Endothelial cell of umbilical vein (primary cell): ENCODE measurements around the gene SATB1. TPM values are rescaled to one million over a fixed set of nuclear protein-coding genes. Genes with fewer than 3 reads are reported as not detected.

ENCODE experiments used
- BruUV-seq: library from RNA; stranded (reverse); fragments of 400-500 nt; replicated peaks from 2 replicates; lab custom pipeline; 2021; lab: Mats Ljungman, UMichigan
- CTCF ChIA-PET: fragments of 300-600, 350-600 bp; sonication (Branson Sonifier 250); formaldehyde crosslinking; loops from one replicate; lab custom pipeline; 2021; ENCODE audit warnings: antibody characterized with exemption, inconsistent platforms; lab: Charles Lee
- POLR2A ChIA-PET: fragments of 300-600, 350-600 bp; sonication (Branson Sonifier 250); formaldehyde crosslinking; loops from one replicate; lab custom pipeline; 2021; ENCODE audit warnings: antibody characterized with exemption, inconsistent platforms; lab: Charles Lee
- DNase-seq: peaks from one replicate; pipeline ENCODE4 v3.0.0-alpha.2; 2011; ENCODE audit warnings: low read depth, low spot score
- FAIRE-seq: peaks from 2 replicates; lab custom pipeline; 2011; peaks lifted over from hg19 to GRCh38; lab: Jason Lieb, UNC
- H2AFZ ChIP-seq: 2 replicates; pipeline ENCODE4 v1.6.0; 2012; ENCODE audit warnings: low read depth, low read length, control low read depth, inconsistent platforms
- H3K27ac ChIP-seq: 2 replicates; pipeline ENCODE4 v1.5.1; 2011; ENCODE audit warnings: low read depth, mild to moderate bottlenecking, control low read depth, low read length, moderate library complexity; ENCODE audit not compliant: insufficient read depth
- H3K27me3 ChIP-seq, 2 experiments: 2 replicates each; pipeline versions ENCODE4 v1.6.0 to v1.6.1; 2011; ENCODE audit warnings: low read length in 2 of 2, mixed read lengths in 1 of 2; ENCODE audit not compliant: control insufficient read depth in 2 of 2, insufficient read depth in 2 of 2
- H3K36me3 ChIP-seq, 2 experiments: 2 replicates in 1 of 2; 3 replicates in 1 of 2; pipeline ENCODE4 v1.5.1; 2011; ENCODE audit warnings: low read length in 2 of 2, mild to moderate bottlenecking in 1 of 2, moderate library complexity in 1 of 2; ENCODE audit not compliant: control insufficient read depth in 2 of 2, insufficient read depth in 2 of 2; ENCODE audit errors: extremely low read depth in 1 of 2
- H3K4me1 ChIP-seq: 3 replicates; pipeline ENCODE4 v1.5.1; 2011; ENCODE audit warnings: mild to moderate bottlenecking, low read length; ENCODE audit not compliant: control insufficient read depth, insufficient read depth; ENCODE audit errors: extremely low read depth
- H3K4me2 ChIP-seq: 2 replicates; pipeline ENCODE4 v1.6.1; 2011; ENCODE audit warnings: low read length, control low read depth, mixed read lengths; ENCODE audit not compliant: insufficient read depth
- H3K4me3 ChIP-seq, 3 experiments: fragments of 200-600 bp in 1 of 3; sonication (generic), shearing (Covaris generic) in 1 of 3; replicated peaks in 1 of 3; 2 replicates each; pipeline ENCODE4 v1.5.1; 2011 to 2016; ENCODE audit warnings: control low read depth in 3 of 3, low read length in 3 of 3, mild to moderate bottlenecking in 2 of 3, inconsistent platforms in 1 of 3, low read depth in 1 of 3, moderate library complexity in 1 of 3; ENCODE audit not compliant: insufficient read depth in 1 of 3
- H3K79me2 ChIP-seq: 2 replicates; pipeline ENCODE4 v1.6.0; 2012; ENCODE audit warnings: low read length, inconsistent platforms; ENCODE audit not compliant: control insufficient read depth, insufficient read depth
- H3K9ac ChIP-seq: replicated peaks from 2 replicates; pipeline ENCODE3; 2011; ENCODE audit warnings: low read length, control low read depth; ENCODE audit not compliant: insufficient read depth; ENCODE audit errors: extremely low read depth
- H3K9me1 ChIP-seq: replicated peaks from 3 replicates; pipeline ENCODE4 v1.6.0; 2011; ENCODE audit warnings: mild to moderate bottlenecking, low read length; ENCODE audit not compliant: control insufficient read depth, insufficient read depth; ENCODE audit errors: extremely low read depth
- H3K9me3 ChIP-seq: replicated peaks from 2 replicates; pipeline ENCODE4 v1.5.1; 2012; ENCODE audit warnings: low read length, inconsistent platforms; ENCODE audit not compliant: control insufficient read depth, insufficient read depth
- H4K20me1 ChIP-seq: replicated peaks from 2 replicates; pipeline ENCODE3; 2011; ENCODE audit warnings: mild to moderate bottlenecking, low read length; ENCODE audit not compliant: control insufficient read depth, insufficient read depth; ENCODE audit errors: extremely low read depth
- EZH2 ChIP-seq: IDR thresholded peaks from 2 replicates; pipeline ENCODE4 v1.6.1; 2012; ENCODE audit warnings: borderline replicate concordance, low read depth, mild to moderate bottlenecking, moderate library complexity, low read length, inconsistent platforms; ENCODE audit not compliant: severe bottlenecking
- FOS ChIP-seq: IDR thresholded peaks from 2 replicates; pipeline ENCODE4 v1.6.1; 2011; ENCODE audit warnings: mild to moderate bottlenecking, low read length, moderate library complexity, borderline replicate concordance; ENCODE audit not compliant: insufficient read depth
- GATA2 ChIP-seq: IDR thresholded peaks from 2 replicates; pipeline ENCODE4 v1.7.0; 2011; ENCODE audit warnings: low read depth, mild to moderate bottlenecking, moderate library complexity, mixed read lengths, low read length; ENCODE audit not compliant: insufficient read length, insufficient read depth
- JUN ChIP-seq: IDR thresholded peaks from 2 replicates; pipeline ENCODE4 v1.6.1; 2011; ENCODE audit warnings: borderline replicate concordance, low read depth; ENCODE audit not compliant: insufficient read length, insufficient read depth
- MYC ChIP-seq: IDR thresholded peaks from one replicate; pipeline ENCODE4 v1.6.1; 2011; ENCODE audit warnings: mild to moderate bottlenecking, low read depth, low read length
- POLR2A ChIP-seq: IDR thresholded peaks from 2 replicates; pipeline ENCODE4 v1.6.1; 2012; ENCODE audit warnings: low read depth, mild to moderate bottlenecking, control low read depth, low read length
- POLR2AphosphoS5 ChIP-seq: IDR thresholded peaks from 2 replicates; pipeline ENCODE4 v1.6.1; 2012; ENCODE audit warnings: low read depth, mild to moderate bottlenecking, control low read depth, low read length, moderate library complexity; ENCODE audit not compliant: insufficient read depth
- dilution Hi-C: fragments of 300-500 bp; cut with MboI; formaldehyde crosslinking; loops from one replicate; pipeline ENCODE4 v1.15.0; 2019; ENCODE audit warnings: low sequenced_read_pairs; ENCODE audit not compliant: extremely low pct_ligation_motif_present
- intact Hi-C: fragments of 100-400 bp; cut with micrococcal nuclease; formaldehyde crosslinking; loops from one replicate; pipeline ENCODE4 v1.10.0; 2022
- polyA plus RNA-seq, 4 experiments: library from polyadenylated mRNA; depleted of rRNA in 3 of 4; stranded (reverse) in 3 of 4; unstranded in 1 of 4; fragments of >200 nt; gene quantifications; 2 replicates each; pipeline versions ENCODE4 v1.2.1 to v1.2.3, GENCODE V29; 2011 to 2012; ENCODE audit warnings: missing spikeins in 1 of 4
- total RNA-seq: library from RNA; stranded (reverse); gene quantifications from 2 replicates; pipeline ENCODE4 v1.2.3, GENCODE V29; 2021
- TF ChIP-seq, protein P1 (sequence below): IDR thresholded peaks from 2 replicates; pipeline ENCODE4 v1.6.1; 2011; ENCODE audit not compliant: insufficient read depth, insufficient read length
- TF ChIP-seq, protein P2 (sequence below), 2 donors: IDR thresholded peaks; 1 replicate in 1 of 2; 2 replicates in 1 of 2; pipeline ENCODE4 v1.5.1; 2011; ENCODE audit warnings: low read length in 2 of 2, mild to moderate bottlenecking in 2 of 2, moderate library complexity in 2 of 2, control low read depth in 1 of 2, inconsistent platforms in 1 of 2, low read depth in 1 of 2; ENCODE audit not compliant: insufficient read depth in 1 of 2; ENCODE audit errors: extremely low read depth in 1 of 2

SATB1 gene
- total and polyA plus RNA-seq, 2 donors (not counting 3 experiments of a cell fraction or from before 2014, with no cell fraction given), result 3.9 to 6.2 TPM

DNA sequence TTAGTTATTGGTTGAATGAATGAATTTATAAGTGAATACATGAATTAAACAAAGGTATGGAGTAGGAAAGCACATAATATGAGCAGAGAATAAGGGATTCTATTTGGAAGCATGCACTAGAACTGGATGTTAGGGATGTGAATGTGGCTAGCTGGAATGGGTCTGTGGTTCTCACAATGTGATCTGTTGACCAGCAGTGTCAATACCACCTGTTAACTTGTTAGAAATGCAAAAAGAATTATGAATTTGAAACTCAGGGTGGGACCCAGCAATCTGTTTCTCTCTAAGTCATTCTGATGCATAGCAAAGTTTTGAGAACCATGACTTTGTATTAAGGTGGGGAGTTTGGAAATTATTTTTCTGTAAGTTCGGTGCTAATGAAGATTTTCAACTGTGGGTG, 41.0 kb upstream of the SATB1 start:
- FAIRE-seq (no peak), DNase-seq (no peak)
- H2AFZ ChIP-seq, result no peak overlapping the region
- no peak overlapping the region for H3K4me3 ChIP-seq
- intact Hi-C loops, result no loop called here
- H3K27me3 ChIP-seq, result no peaks in the 10 kb centered on the region
- BruUV-seq, result no TSS peak
- dilution Hi-C loops, result no loop called here
- no peaks in the 10 kb centered on the region for H3K9me1 ChIP-seq
- no peaks in the 10 kb centered on the region for H3K9me3 ChIP-seq
- H3K4me1 ChIP-seq, result no peaks in the 10 kb centered on the region
- TF ChIP-seq, protein P1, sequence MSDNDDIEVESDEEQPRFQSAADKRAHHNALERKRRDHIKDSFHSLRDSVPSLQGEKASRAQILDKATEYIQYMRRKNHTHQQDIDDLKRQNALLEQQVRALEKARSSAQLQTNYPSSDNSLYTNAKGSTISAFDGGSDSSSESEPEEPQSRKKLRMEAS, result no peak
- no peak for TF ChIP-seq EZH2
- TF ChIP-seq FOS, result no peak
- no peak for TF ChIP-seq JUN
- no peak for TF ChIP-seq POLR2A
- no peak for TF ChIP-seq GATA2
- no peak for TF ChIP-seq POLR2AphosphoS5
- TF ChIP-seq, protein P2, sequence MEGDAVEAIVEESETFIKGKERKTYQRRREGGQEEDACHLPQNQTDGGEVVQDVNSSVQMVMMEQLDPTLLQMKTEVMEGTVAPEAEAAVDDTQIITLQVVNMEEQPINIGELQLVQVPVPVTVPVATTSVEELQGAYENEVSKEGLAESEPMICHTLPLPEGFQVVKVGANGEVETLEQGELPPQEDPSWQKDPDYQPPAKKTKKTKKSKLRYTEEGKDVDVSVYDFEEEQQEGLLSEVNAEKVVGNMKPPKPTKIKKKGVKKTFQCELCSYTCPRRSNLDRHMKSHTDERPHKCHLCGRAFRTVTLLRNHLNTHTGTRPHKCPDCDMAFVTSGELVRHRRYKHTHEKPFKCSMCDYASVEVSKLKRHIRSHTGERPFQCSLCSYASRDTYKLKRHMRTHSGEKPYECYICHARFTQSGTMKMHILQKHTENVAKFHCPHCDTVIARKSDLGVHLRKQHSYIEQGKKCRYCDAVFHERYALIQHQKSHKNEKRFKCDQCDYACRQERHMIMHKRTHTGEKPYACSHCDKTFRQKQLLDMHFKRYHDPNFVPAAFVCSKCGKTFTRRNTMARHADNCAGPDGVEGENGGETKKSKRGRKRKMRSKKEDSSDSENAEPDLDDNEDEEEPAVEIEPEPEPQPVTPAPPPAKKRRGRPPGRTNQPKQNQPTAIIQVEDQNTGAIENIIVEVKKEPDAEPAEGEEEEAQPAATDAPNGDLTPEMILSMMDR (IDR thresholded peaks at IDR 0.05; ENCODE audit: extremely low read depth in 1 of 2, insufficient read depth in 1 of 2, low read depth in 1 of 2, low read length in 2 of 2), result no peak
- TF ChIP-seq MYC, result no peak
- ChIA-PET POLR2A (no interaction called here), CTCF (no interaction called here)
- no peak overlapping the region for H3K9ac ChIP-seq
- no peak overlapping the region for H3K4me2 ChIP-seq
- no peaks in the 10 kb centered on the region for H4K20me1 ChIP-seq
- no peaks in the 10 kb centered on the region for H3K36me3 ChIP-seq
- H3K27ac ChIP-seq, result no peak overlapping the region
- no peaks in the 10 kb centered on the region for H3K79me2 ChIP-seq
